SKM-1 (cell line): ENCODE measurements around the gene IFNAR2.
"Not testable (repeated sequence)": the region's sequence is repeated elsewhere in the genome, so short reads cannot be mapped to it uniquely, and the experiment has no call there.

Source experiments
- DNase-seq: peaks from one replicate; lab custom pipeline; 2025; ENCODE audit not compliant: unreplicated experiment; lab: John Stamatoyannopoulos, UW

IFNAR2 gene

GRCh38 chr21:33214056-33214455 lies 15.7 kb upstream of the IFNAR2 start:
- DNase-seq = no peak

DNA sequence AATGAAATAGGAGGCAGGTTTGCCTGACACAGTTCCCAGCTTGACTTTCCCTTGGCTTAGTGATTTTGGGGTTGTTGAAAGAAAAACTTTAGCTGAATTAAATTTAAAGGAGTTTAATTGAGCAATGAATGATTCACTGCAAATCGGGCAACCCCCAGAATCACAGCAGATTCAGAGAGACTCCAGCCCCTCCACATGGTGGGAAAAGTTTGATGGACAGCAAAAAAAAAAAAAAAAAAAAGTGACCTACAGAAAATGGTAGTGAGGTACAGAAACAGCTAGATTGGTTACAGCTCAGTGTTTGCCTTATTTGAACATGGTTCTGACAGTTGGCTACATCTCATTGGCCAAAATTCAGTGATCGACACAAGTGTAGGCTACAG lies 12.6 kb upstream of the IFNAR2 start:
- DNase-seq = no peak

DNA sequence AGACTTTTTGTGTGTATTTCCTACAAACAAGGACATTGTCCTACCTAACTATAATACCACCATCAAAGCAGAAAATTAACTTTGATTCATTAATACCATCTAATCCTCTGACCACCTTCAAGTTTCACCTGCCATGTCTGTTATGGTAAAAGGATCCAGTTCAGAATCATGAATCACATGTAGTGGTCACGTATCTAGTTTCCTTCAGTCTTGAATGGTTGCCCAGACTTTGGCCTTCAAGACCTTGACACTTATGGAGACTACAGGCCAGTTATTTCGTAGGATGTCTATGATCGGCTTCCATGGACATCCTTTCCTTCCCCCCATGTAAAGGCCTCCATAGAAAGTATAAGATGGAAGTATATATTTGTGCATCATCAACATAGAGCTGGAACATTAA lies 10.4 kb upstream of the IFNAR2 start:
- DNase-seq = no peak

GRCh38 chr21:33219954-33220353 lies 9.8 kb upstream of the IFNAR2 start:
- DNase-seq = no peak

DNA sequence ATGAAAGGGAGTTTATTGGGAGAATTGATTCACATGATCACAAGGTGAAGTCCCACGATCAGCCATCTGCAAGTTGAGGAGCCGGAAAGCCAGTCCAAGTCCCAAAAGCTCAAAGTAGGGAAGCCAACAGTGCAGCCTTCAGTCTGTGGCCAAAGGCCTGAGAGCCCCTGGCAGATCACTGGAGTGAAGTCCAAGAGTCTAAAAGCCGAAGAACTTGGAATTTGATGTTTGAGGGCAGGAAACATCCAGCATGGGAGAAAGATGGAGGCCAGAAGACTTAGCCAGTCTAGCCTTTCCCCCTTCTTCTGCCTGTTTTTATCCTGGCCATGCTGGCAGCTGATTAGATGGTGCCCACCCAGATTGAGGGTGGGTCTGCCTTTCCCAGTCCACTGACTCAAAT lies 4.4 kb upstream of the IFNAR2 start:
- not testable (repeated sequence) for DNase-seq

GRCh38 chr21:33228455-33228854 lies 1.3 kb upstream of the IFNAR2 start:
- DNase-seq = no peak

GRCh38 chr21:33229099-33229783 lies 497 bp upstream of the IFNAR2 start:
- no peak for DNase-seq

- DNase-seq = no peak
Observed at GRCh38 chr21:33230545-33231324, 997 bp downstream of the IFNAR2 start.

- no peak for DNase-seq
Observed at GRCh38 chr21:33231526-33231925, 1.8 kb downstream of the IFNAR2 start.

DNA sequence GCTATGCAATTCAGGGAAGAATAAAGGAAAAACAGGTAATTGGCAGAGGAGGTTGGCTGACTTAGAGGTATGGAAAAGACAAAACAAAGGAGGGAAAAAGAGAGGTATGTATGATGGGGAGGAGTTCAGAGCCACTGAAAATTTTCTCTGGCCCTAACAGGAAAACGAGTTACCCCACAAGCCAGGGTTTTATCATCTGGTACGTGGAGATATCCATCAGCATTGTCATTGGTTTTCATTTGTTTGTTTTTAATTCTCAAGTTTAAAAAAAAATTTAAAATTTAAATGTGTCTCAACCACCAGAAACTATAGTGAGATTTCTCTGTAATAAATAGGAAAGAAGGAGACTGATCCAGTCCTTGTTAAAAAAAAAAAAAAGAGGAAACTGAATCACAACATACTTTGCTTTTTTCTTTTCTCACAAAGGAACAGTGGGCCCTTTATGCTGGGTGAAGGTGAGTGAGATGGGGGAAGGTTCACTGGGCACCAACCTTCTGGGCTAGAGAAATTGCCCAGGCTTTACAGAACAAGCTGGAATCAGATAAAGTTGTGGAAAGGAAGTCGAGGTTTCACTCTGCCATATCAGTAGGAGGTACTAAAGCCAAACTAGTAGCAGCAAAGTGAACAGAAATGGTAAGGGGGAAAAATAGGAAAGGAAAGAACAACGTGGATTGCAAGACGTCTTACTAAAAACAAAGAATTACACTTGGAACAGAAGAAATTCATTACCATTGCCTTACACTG lies 2.7 kb downstream of the IFNAR2 start:
- no peak for DNase-seq

DNA sequence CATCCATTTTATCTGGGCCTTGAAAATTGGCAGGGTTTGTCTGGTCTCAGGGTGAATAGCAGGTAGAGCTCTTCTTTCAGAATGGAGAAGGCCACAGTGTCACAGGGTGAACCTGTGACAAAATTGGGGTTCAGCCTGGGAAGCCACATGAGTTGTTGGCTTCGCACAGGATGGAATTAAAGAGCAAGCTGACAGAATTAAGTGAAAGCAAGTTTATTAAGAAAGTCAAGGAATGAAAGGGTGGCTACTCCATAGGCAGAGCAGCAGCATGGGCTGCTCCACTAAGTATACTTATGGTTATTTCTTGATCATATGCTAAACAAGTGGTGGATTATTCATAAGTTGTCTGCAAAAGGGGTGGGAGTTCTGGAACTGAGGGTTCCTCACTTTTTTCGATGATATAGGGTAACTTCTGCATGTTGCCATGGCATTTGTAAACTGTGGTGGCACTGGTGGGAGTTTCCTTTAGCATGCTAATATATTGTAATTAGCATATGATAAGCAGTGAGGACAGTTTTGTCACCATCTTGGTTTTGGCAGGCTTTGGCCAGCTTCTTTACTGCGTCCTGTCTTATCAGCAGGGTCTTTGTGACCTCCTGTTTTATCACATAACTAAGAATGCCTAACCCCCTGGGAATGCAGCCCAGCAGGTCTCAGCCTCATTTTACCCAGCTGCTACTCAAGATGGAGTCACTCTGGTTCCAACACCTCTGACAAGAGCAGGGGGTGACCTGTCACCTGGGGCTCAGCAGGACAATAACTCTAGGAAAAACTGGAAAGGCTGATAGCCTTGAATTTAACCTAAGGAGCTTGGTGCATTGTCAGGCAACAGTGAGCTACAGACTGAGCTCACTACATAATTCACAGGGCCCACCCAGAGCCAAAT lies 5.1 kb downstream of the IFNAR2 start:
- DNase-seq = no peak

DNA sequence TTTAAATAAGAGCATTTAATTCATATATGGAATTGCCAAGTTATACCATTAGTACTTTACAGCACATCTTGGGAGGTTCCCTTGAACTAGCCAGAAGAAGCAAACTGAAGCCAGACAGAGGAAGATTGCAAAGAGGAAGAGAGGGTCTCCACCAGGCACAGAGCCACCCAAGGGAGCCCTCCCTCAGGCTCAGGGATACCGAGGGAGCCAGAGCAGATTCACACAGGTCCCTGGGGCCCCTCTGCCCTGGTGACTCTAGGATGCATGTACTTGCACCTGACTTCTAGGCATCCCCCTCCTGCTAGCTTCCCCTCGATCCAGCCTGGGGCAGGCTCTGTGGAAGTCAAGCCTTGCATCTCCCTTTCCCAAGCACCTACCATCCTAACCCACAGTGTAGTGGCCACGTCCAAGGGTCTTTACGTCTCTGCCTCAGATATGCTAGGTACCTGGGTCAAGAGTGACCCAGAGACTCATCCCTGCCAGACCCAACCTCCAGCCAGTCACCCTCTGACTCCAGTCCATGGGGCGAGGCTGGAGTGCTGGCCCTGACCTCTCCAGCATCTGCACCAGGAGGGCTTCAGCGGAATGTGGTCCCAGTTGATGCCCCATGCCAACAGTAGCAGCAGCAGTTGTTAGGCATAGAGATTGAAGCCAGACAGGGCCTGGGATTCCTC lies 6.4 kb downstream of the IFNAR2 start:
- no peak for DNase-seq

GRCh38 chr21:33236766-33237165 lies 7.0 kb downstream of the IFNAR2 start:
- DNase-seq = no peak

- no peak for DNase-seq
Observed at GRCh38 chr21:33237486-33237885, 7.7 kb downstream of the IFNAR2 start.

DNA sequence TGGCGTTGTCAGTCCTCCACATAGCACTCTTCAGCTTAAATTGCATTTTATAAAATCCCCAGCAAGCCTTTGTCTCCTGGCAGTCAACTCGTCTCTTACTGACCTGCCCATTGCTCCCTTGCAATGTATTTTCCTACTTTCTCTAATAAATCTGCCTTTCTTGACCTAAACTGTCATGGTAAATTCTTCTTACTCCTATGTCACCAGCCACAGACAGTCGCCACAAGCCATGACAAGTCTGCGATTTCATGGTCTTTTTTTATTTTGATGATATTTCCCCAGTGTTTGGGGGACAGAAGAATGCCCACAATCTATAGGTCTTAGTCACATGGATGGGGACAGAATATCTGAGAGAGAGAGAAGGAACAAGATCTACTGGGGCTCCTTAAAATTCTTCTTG lies 8.4 kb downstream of the IFNAR2 start:
- no peak for DNase-seq

DNA sequence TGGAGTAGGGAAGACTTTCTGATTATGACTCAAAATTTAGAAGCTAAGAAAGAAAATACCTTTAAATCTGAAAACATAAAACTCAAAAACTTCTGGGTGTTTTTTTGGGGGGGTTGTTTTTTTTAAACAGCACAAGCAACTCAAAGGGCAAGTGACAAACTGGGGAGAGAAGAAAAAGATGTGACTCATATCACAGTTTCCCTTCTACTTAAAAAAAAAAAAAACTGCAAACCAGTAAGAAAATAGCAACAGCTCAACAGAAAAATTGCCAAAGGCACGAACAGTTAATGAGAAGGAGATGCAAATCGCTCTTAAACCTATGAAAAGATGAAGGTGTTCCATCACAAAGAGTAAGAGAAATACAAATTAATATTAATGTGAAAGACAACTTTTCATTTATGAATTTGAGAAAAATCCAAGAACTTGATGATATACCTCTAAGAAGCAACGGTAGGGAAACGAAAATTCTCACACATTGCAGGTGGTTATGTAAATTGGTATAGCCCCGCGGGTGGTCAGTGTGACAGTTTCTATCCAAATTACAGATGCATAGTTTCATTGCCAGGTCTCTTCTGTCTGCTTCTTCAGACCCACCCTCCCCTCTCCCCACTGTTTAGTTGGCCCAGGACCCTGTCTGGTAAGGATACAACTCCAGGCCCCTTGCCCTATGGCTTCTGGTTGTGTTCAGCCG lies 9.0 kb downstream of the IFNAR2 start:
- no peak for DNase-seq

DNA sequence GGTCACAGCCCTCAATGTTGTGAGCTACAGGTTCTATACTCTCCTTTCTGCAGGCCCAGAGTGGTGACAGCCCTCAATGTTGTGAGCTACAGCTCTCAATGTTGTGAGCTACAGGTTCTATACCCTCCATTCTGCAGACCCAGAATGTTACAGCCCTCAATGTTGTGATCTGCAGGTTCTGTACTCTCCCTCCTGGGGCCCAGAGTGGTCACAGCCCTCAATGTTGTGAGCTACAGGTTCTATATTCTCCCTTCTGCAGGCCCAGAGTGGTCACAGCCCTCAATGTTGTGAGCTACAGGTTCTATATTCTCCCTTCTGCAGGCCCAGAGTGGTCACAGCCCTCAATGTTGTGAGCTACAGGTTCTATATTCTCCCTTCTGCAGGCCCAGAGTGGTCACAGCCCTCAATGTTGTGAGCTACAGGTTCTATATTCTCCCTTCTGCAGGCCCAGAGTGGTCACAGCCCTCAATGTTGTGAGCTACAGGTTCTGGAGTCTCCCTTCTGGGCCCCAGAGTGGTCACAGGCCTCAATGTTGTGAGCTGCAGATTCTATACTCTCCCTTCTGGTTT lies 9.9 kb downstream of the IFNAR2 start:
- DNase-seq = not testable (repeated sequence)

DNA sequence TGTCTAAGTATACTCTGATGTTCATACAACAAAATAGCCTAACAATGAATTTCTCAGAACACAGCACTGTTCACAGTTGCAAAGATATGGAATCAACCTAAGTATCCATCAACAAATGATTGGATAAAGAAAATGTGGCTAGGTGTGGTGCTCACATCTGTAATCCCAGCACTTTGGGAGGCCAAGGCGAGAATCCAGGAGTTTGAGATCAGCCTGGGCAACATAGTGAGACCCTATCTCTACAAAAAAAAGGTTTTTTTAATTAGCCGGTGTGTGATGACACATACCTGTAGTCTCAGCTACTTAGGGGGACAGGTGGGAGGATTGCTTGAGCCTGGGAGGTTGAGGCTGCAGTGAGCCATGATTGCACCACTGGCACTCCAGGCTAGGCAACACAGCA lies 10.7 kb downstream of the IFNAR2 start:
- no peak for DNase-seq

GRCh38 chr21:33241846-33242245 lies 12.1 kb downstream of the IFNAR2 start:
- no peak for DNase-seq

GRCh38 chr21:33242846-33243245 lies 13.1 kb downstream of the IFNAR2 start:
- DNase-seq = not testable (repeated sequence)
